Measurements from ENCODE around the gene NEMP2. TPM values are rescaled to one million over a fixed set of nuclear protein-coding genes. Genes with fewer than 3 reads are reported as not detected.
"Not testable (repeated sequence)": the region's sequence is repeated elsewhere in the genome, so short reads cannot be mapped to it uniquely, and the experiment has no call there.

Gene NEMP2
- total RNA-seq, 2 donors from 2014 or later: 18.3 to 19.4 TPM

- Mint-ChIP-seq H3K36me3 (peaks cover 0 to 27% of the 10 kb centered on the region in 2 donors), H3K9me3 (no peaks in the 10 kb centered on the region), H3K27ac (no peak overlapping the region)
- no peak for DNase-seq (ENCODE audit: low spot score in 2 of 2)
- no peak for ATAC-seq
Observed at GRCh38 chr2:190512539-190513095, 21.9 kb downstream of the NEMP2 start.

- ATAC-seq (no peak), DNase-seq (ENCODE audit: low spot score in 2 of 2) (no peak)
- Mint-ChIP-seq H3K9me3 (no peaks in the 10 kb centered on the region), H3K27ac (no peak overlapping the region), H3K36me3 (peaks cover 0 to 35% of the 10 kb centered on the region in 2 donors)
Observed at GRCh38 chr2:190511104-190511503, 23.4 kb downstream of the NEMP2 start.

GRCh38 chr2:190509895-190510294 lies 24.6 kb downstream of the NEMP2 start:
- not testable (repeated sequence) for ATAC-seq; H3K9me3 Mint-ChIP-seq; H3K27ac Mint-ChIP-seq; DNase-seq (ENCODE audit: low spot score in 2 of 2)
- H3K36me3 Mint-ChIP-seq: peaks cover 0 to 35% of the 10 kb centered on the region in 2 donors

GRCh38 chr2:190507135-190507534 lies 27.4 kb downstream of the NEMP2 start:
- H3K36me3 Mint-ChIP-seq: peaks cover 5 to 36% of the 10 kb centered on the region in 2 donors
- ATAC-seq (no peak), DNase-seq (ENCODE audit: low spot score in 2 of 2) (no peak)
- H3K9me3 Mint-ChIP-seq: no peaks in the 10 kb centered on the region
- H3K27ac Mint-ChIP-seq: peak overlapping the region; percentile 40 to 93

GRCh38 chr2:190506666-190507065 lies 27.9 kb downstream of the NEMP2 start:
- Mint-ChIP-seq H3K9me3 (no peaks in the 10 kb centered on the region), H3K36me3 (peaks cover 5 to 36% of the 10 kb centered on the region in 2 donors), H3K27ac (peak overlapping the region; percentile 40 to 93)
- ATAC-seq (no peak), DNase-seq (ENCODE audit: low spot score in 2 of 2) (no peak)

GRCh38 chr2:190505696-190506095 lies 28.8 kb downstream of the NEMP2 start:
- ATAC-seq (no peak), DNase-seq (ENCODE audit: low spot score in 2 of 2) (no peak)
- Mint-ChIP-seq H3K9me3 (no peaks in the 10 kb centered on the region), H3K36me3 (peaks cover 10 to 36% of the 10 kb centered on the region in 2 donors), H3K27ac (peak overlapping the region; percentile 40 to 93)

- DNase-seq (ENCODE audit: low spot score in 2 of 2) (no peak), ATAC-seq (no peak)
- H3K27ac Mint-ChIP-seq: no peak overlapping the region
- H3K9me3 Mint-ChIP-seq: no peaks in the 10 kb centered on the region
- peaks cover 10 to 31% of the 10 kb centered on the region in 2 donors for H3K36me3 Mint-ChIP-seq
Observed at GRCh38 chr2:190504912-190505311, 29.6 kb downstream of the NEMP2 start.

- peaks cover 10 to 30% of the 10 kb centered on the region in 2 donors for H3K36me3 Mint-ChIP-seq
- H3K27ac Mint-ChIP-seq: peak overlapping the region in 1 of 2 donors; percentile 71
- H3K9me3 Mint-ChIP-seq: no peaks in the 10 kb centered on the region
- ATAC-seq (no peak), DNase-seq (ENCODE audit: low spot score in 2 of 2) (no peak)
Observed at GRCh38 chr2:190503088-190503487, 31.4 kb downstream of the NEMP2 start.

GRCh38 chr2:190501702-190502407 lies 32.7 kb downstream of the NEMP2 start:
- peak overlapping the region in 1 of 2 donors; percentile 71 for H3K27ac Mint-ChIP-seq
- H3K9me3 Mint-ChIP-seq: no peaks in the 10 kb centered on the region
- DNase-seq (ENCODE audit: low spot score in 2 of 2) (no peak), ATAC-seq (no peak)
- peaks cover 10 to 30% of the 10 kb centered on the region in 2 donors for H3K36me3 Mint-ChIP-seq

- H3K9me3 Mint-ChIP-seq: no peaks in the 10 kb centered on the region
- H3K27ac Mint-ChIP-seq: peak overlapping the region in 1 of 2 donors; percentile 54
- ATAC-seq (no peak), DNase-seq (ENCODE audit: low spot score in 2 of 2) (no peak)
- peaks cover 10 to 24% of the 10 kb centered on the region in 2 donors for H3K36me3 Mint-ChIP-seq
Observed at GRCh38 chr2:190501231-190501630, 33.3 kb downstream of the NEMP2 start.

- Mint-ChIP-seq H3K9me3 (peaks cover 4 to 9% of the 10 kb centered on the region in 2 donors), H3K27ac (peak overlapping the region in 1 of 2 donors; percentile 62), H3K36me3 (peaks cover 10 to 30% of the 10 kb centered on the region in 2 donors)
- DNase-seq (ENCODE audit: low spot score in 2 of 2) (no peak), ATAC-seq (no peak)
Observed at GRCh38 chr2:190500054-190500502, 34.4 kb downstream of the NEMP2 start.

- DNase-seq (ENCODE audit: low spot score in 2 of 2) (no peak), ATAC-seq (no peak)
- peaks cover 16 to 35% of the 10 kb centered on the region in 2 donors for H3K36me3 Mint-ChIP-seq
- H3K27ac Mint-ChIP-seq: peak overlapping the region in 1 of 2 donors; percentile 12
- peaks cover 4 to 16% of the 10 kb centered on the region in 2 donors for H3K9me3 Mint-ChIP-seq
Observed at GRCh38 chr2:190499273-190499672, 35.2 kb downstream of the NEMP2 start.

- Mint-ChIP-seq H3K36me3 (peaks cover 23 to 38% of the 10 kb centered on the region in 2 donors), H3K9me3 (peaks cover 7 to 30% of the 10 kb centered on the region in 2 donors), H3K27ac (peak overlapping the region in 1 of 2 donors; percentile 58)
- ATAC-seq (no peak), DNase-seq (ENCODE audit: low spot score in 2 of 2) (no peak)
Observed at GRCh38 chr2:190497428-190497827, 37.1 kb downstream of the NEMP2 start.

- not testable (repeated sequence) for ATAC-seq; DNase-seq (ENCODE audit: low spot score in 2 of 2)
- Mint-ChIP-seq H3K36me3 (peaks cover 35 to 65% of the 10 kb centered on the region in 2 donors), H3K9me3 (peaks cover 19 to 38% of the 10 kb centered on the region in 2 donors), H3K27ac (peak overlapping the region; percentile 21 to 32)
Observed at GRCh38 chr2:190494600-190495227, 39.8 kb downstream of the NEMP2 start.

- ATAC-seq (no peak), DNase-seq (ENCODE audit: low spot score in 2 of 2) (no peak)
- H3K9me3 Mint-ChIP-seq: peaks cover 19 to 38% of the 10 kb centered on the region in 2 donors
- H3K27ac Mint-ChIP-seq: peak overlapping the region in 1 of 2 donors; percentile 7
- H3K36me3 Mint-ChIP-seq: peaks cover 48 to 81% of the 10 kb centered on the region in 2 donors
Observed at GRCh38 chr2:190493095-190493494, 41.4 kb downstream of the NEMP2 start.

GRCh38 chr2:190490502-190490901 lies 44.0 kb downstream of the NEMP2 start:
- DNase-seq (ENCODE audit: low spot score in 2 of 2) (no peak), ATAC-seq (no peak)
- Mint-ChIP-seq H3K27ac (no peak overlapping the region), H3K9me3 (peaks cover 19 to 37% of the 10 kb centered on the region in 2 donors), H3K36me3 (peaks cover 52 to 93% of the 10 kb centered on the region in 2 donors)

- H3K36me3 Mint-ChIP-seq: peaks cover 49 to 87% of the 10 kb centered on the region in 2 donors
- peak in 1 of 2 donors; percentile 71 for ATAC-seq
- peak overlapping the region in 1 of 2 donors; percentile 81 for H3K27ac Mint-ChIP-seq
- no peak for DNase-seq (ENCODE audit: low spot score in 2 of 2)
- H3K9me3 Mint-ChIP-seq: peaks cover 15 to 28% of the 10 kb centered on the region in 2 donors
Observed at GRCh38 chr2:190489475-190489874, 45.0 kb downstream of the NEMP2 start.

Data from activated naive CD4-positive, alpha-beta T cell treated with anti-CD3 and anti-CD28 coated beads, Interleukin-2, amount 50 U/mL, for 72 hours (primary cell).